OCI-LY7 (cell line): ENCODE data around the gene LZTR1. TPM values are rescaled to one million over a fixed set of nuclear protein-coding genes. Genes with fewer than 3 reads are reported as not detected.

Source experiments
- BruUV-seq: library from RNA; stranded (reverse); fragments of 400-500 nt; replicated peaks from 2 replicates; lab custom pipeline; 2021; lab: Mats Ljungman, UMichigan
- CTCF ChIA-PET: fragments of 300-600 bp; sonication (Branson Sonifier 250); formaldehyde crosslinking; loops from one replicate; lab custom pipeline; 2022; ENCODE audit warnings: antibody characterized with exemption; ENCODE audit not compliant: unreplicated experiment; lab: Charles Lee
- POLR2A ChIA-PET: fragments of 300-600 bp; sonication (Branson Sonifier 250); formaldehyde crosslinking; loops from one replicate; lab custom pipeline; 2022; ENCODE audit warnings: antibody characterized with exemption; lab: Charles Lee
- DNase-seq: peaks from one replicate; pipeline ENCODE4 v3.0.0-alpha.2; 2015; ENCODE audit warnings: low spot score
- H2AFZ ChIP-seq: fragments of 200-600 bp; sonication (generic), shearing (Covaris generic); 2 replicates; pipeline ENCODE4 v1.6.1; 2014; ENCODE audit warnings: mild to moderate bottlenecking, antibody characterized with exemption, low read length, moderate library complexity
- H3K27ac ChIP-seq: fragments of 200-600 bp; sonication (generic); 2 replicates; pipeline ENCODE4 v1.5.1; 2014; ENCODE audit warnings: mixed run types, low read depth, mild to moderate bottlenecking, moderate library complexity, low read length, inconsistent platforms; ENCODE audit not compliant: poor library complexity, severe bottlenecking
- H3K36me3 ChIP-seq: fragments of 200-600 bp; sonication (generic); 2 replicates; pipeline ENCODE4 v1.6.1; 2014; ENCODE audit warnings: mild to moderate bottlenecking, antibody characterized with exemption, low read length, moderate library complexity, mixed read lengths; ENCODE audit not compliant: insufficient read depth
- H3K4me1 ChIP-seq: fragments of 200-600 bp; sonication (generic); 2 replicates; pipeline ENCODE4 v1.5.1; 2014; ENCODE audit warnings: mild to moderate bottlenecking, low read length; ENCODE audit not compliant: insufficient read depth, poor library complexity, severe bottlenecking
- H3K4me2 ChIP-seq: fragments of 200-600 bp; sonication (generic); 2 replicates; pipeline ENCODE4 v1.6.1; 2014; ENCODE audit warnings: mild to moderate bottlenecking, low read length
- H3K4me3 ChIP-seq: fragments of 200-600 bp; sonication (generic); 2 replicates; pipeline ENCODE4 v1.5.1; 2014; ENCODE audit warnings: mild to moderate bottlenecking, low read depth, low read length; ENCODE audit not compliant: poor library complexity, severe bottlenecking
- H3K79me2 ChIP-seq: fragments of 200-600 bp; sonication (generic); 2 replicates; pipeline ENCODE4 v1.6.1; 2016; ENCODE audit warnings: low read depth, mild to moderate bottlenecking, low read length, moderate library complexity, mixed read lengths; ENCODE audit not compliant: insufficient read depth
- H3K9me2 ChIP-seq: fragments of 200-600 bp; sonication (generic); 2 replicates; pipeline ENCODE4 v1.6.1; 2016; ENCODE audit warnings: mild to moderate bottlenecking, low read length, mixed read lengths; ENCODE audit not compliant: insufficient read depth
- H3K9me3 ChIP-seq: fragments of 200-600 bp; sonication (generic); 2 replicates; pipeline ENCODE4 v1.6.1; 2014; ENCODE audit warnings: mild to moderate bottlenecking, mixed run types, low read length, mixed read lengths
- H4K20me1 ChIP-seq: fragments of 200-600 bp; sonication (generic); 2 replicates; pipeline ENCODE4 v1.6.1; 2014; ENCODE audit warnings: mild to moderate bottlenecking, antibody characterized with exemption, low read length, moderate library complexity, mixed read lengths; ENCODE audit not compliant: insufficient read depth
- CTCF ChIP-seq: fragments of 200-600 bp; sonication (generic); conservative IDR thresholded peaks from 2 replicates; pipeline ENCODE4 v1.5.1; 2014; ENCODE audit warnings: mild to moderate bottlenecking, antibody characterized with exemption, low read length, moderate library complexity, mixed read lengths
- EZH2phosphoT487 ChIP-seq: fragments of 200-600 bp; sonication (generic); IDR thresholded peaks from 2 replicates; pipeline ENCODE4 v1.6.1; 2018; ENCODE audit warnings: low read depth, borderline replicate concordance, mild to moderate bottlenecking, mixed run types, antibody characterized with exemption, low read length, moderate library complexity, mixed read lengths
- intact Hi-C: fragments of 100-400 bp; cut with micrococcal nuclease; formaldehyde crosslinking; loops from one replicate; pipeline ENCODE4 v1.10.0; 2022; ENCODE audit not compliant: unreplicated experiment
- total RNA-seq, 2 experiments: library from RNA; depleted of rRNA in 1 of 2; stranded (reverse); fragments of >200 nt in 1 of 2; shearing (Covaris generic) in 1 of 2; gene quantifications; 2 replicates each; pipeline ENCODE4 v1.2.3, GENCODE V29; 2014 to 2022

LZTR1 gene
- total RNA-seq, 2 experiments from 2014 or later, result 46.8 to 61.8 TPM

DNA sequence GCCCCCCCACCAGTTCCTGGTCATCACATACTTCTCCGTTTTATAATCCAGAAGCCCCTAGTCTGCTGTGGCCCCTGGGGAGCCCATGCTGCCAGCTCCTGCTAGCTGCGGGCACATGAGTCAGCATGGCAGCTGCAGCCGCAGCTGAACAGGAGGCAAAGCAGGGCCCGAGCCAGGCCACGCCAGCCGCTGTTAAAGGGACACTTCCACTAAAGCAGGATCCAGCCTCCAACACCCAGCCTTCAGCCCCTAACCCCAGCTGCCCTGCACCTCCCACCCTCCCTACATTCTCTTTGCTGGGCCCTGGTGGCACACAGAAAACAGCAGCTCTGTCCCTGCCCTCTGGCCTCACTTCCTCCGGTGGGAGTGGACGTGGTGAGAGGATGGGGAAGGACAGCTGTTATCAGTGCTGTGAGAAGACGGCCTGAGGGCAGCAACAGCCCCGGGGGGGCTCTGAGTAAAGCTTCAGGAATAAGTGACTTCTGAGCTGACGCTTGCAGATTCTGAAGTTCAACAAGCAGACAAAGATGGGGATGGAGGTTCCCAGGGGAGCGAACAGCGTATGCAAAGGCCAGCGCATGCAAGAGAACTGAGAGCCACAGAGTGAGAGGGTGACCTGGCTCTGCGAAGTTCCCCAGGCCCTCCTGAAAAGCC lies 63.0 kb downstream of the LZTR1 start:
- Histone ChIP-seq H3K4me2 (peak overlapping the region; percentile 41), H3K27ac (no peak overlapping the region), H3K79me2 (no peaks in the 10 kb centered on the region), H3K36me3 (no peaks in the 10 kb centered on the region), H3K4me3 (peak overlapping the region; percentile 8), H4K20me1 (no peaks in the 10 kb centered on the region), H3K4me1 (peaks cover 3% of the 10 kb centered on the region), H2AFZ (no peak overlapping the region), H3K9me3 (no peaks in the 10 kb centered on the region), H3K9me2 (no peaks in the 10 kb centered on the region)
- ChIA-PET CTCF (no interaction called here), POLR2A (interaction anchor here (0.8 kb wide), 1 partner anchor 43 kb away, joined by 3 read pairs; the partner anchor contains the start of gene THAP7)
- intact Hi-C loops, result no loop called here
- no TSS peak for BruUV-seq
- no peak for DNase-seq
- TF ChIP-seq EZH2phosphoT487 (no peak), CTCF (no peak)

DNA sequence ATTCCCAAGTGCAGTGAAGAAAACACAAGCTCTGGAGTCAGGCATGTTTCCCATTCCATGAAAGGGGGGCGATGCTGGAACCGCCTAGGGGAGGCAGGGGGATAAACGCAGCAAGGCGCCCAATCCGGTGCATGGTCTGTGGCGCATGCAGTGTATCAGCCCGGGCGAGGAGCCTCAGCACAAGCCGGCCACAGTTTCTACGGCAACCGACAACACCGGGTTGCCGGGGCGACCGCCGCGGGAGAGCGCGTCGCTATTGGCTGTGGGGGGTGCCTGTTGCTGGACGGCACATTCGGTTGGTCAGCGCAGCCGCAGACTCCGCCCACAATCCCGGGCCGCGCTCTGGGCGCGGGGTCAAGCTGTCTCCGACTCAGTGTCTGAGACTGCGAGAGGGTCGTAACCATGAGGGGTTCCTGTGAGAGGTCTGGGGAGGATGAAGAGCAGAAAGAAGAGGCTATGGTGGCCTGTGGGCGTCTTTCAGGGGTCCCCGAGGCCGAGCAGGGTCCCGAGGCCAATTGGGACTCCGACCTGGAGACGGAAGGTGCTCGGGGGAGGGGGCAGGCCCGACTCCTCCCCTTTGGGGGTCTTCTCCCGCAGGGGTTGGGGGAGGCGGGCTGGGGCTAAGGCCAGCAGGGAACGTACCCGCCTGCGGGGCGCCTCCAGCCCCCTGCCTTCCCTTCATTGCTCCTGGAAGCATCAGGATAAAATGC lies 63.6 kb downstream of the LZTR1 start, which contains the start of gene LRRC74B:
Gene LRRC74B (plus strand): TSS at position 362 of the 710 bp plus-strand sequence. CDS start 41 bp downstream, at position 403.
- Histone ChIP-seq H3K4me1 (no peaks in the 10 kb centered on the region), H3K4me2 (peak within 1 kb of the TSS; percentile 41), H3K79me2 (no peaks in the 10 kb centered on the region), H4K20me1 (no peaks in the 10 kb centered on the region), H3K27ac (no peak within 1 kb of the TSS), H3K9me2 (no peaks in the 10 kb centered on the region), H3K9me3 (no peaks in the 10 kb centered on the region), H3K36me3 (no peaks in the 10 kb centered on the region), H2AFZ (no peak within 1 kb of the TSS), H3K4me3 (peak within 1 kb of the TSS; percentile 8)
- intact Hi-C loops, result no loop called here
- ChIA-PET POLR2A (interaction anchor here (0.8 to 1.0 kb wide), 2 partner anchors 19 to 44 kb away, joined by 3 read pairs; partner anchors contain the start of gene THAP7), CTCF (no interaction called here)
- peak; percentile 64 for DNase-seq
- TF ChIP-seq EZH2phosphoT487 (no peak), CTCF (no peak)
- BruUV-seq, result no TSS peak
